Ectodermal cell (in vitro differentiated cells): Measurements from ENCODE around the gene ATG5.

ENCODE experiments used
- H3K27ac ChIP-seq: 2 replicates; pipeline ENCODE4 v1.7.0; 2013; ENCODE audit warnings: mild to moderate bottlenecking, low read depth, low read length; ENCODE audit not compliant: insufficient read depth, poor library complexity, severe bottlenecking
- H3K27me3 ChIP-seq: 2 replicates; pipeline ENCODE4 v1.7.0; 2013; ENCODE audit warnings: mild to moderate bottlenecking, low read length; ENCODE audit not compliant: insufficient read depth, control insufficient read depth, poor library complexity, severe bottlenecking
- H3K36me3 ChIP-seq: one replicate; pipeline ENCODE4 v1.7.0; 2013; ENCODE audit warnings: low read length; ENCODE audit not compliant: control insufficient read depth, insufficient read depth
- H3K4me1 ChIP-seq: one replicate; pipeline ENCODE4 v1.7.0; 2013; ENCODE audit warnings: low read length; ENCODE audit not compliant: control insufficient read depth, insufficient read depth
- H3K4me3 ChIP-seq: 2 replicates; pipeline ENCODE4 v1.7.0; 2013; ENCODE audit warnings: low read depth, low read length, control low read depth; ENCODE audit not compliant: insufficient read depth
- H3K9me3 ChIP-seq: 2 replicates; pipeline ENCODE4 v1.7.0; 2013; ENCODE audit warnings: mild to moderate bottlenecking, low read length, moderate library complexity; ENCODE audit not compliant: control insufficient read depth
- whole genome bisulfite sequencing, 2 experiments: methylation state at CpG; one replicate each; pipeline ENCODE4 v1.1.7; 2013; ENCODE audit warnings: missing lambda C conversion rate in 2 of 2; 5-methylcytosine and 5-hydroxymethylcytosine counted together

Gene ATG5

GRCh38 chr6:106135911-106136571 lies 189.5 kb downstream of the ATG5 start:
- Histone ChIP-seq H3K9me3 (no peaks in the 10 kb centered on the region), H3K4me3 (no peak overlapping the region), H3K27me3 (no peaks in the 10 kb centered on the region), H3K27ac (no peak overlapping the region), H3K4me1 (no peaks in the 10 kb centered on the region), H3K36me3 (no peaks in the 10 kb centered on the region)
- 92 to 94% methylated on average over 16 of the region's 16 CpGs for WGBS, 2 experiments

DNA sequence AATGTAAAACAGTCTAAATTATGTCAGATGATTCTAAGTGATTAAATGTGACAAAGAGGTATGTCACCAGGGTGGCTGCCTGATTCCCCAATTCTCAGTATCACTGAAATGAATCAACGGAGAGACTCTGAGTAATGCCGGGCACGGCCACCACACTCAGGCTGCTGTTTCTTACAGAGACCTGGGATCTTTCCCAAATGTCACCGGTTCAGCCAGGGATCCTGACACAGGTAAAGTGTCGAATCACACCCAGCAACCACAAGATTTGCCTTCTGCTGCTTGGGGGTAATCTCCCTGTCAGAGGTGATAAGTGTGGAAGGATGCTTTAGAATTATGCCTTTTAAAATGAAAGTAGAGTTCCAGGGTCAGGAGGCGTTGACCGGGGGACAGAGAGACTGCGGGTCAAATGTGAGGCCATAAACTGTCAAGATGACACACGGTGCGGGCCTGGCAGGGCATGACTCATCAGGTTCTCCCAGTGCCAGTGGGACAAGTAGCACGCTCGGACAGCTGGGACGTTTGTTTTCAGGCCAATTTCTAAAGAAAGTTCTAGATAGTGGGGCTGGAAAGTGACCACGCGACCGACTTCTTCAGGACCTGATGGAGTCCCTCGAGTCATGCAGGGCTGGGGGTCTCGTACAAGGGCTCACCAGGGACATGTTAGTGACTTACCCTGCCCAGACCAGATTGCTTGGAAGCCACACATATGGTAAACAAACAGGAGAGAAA lies 190.5 kb downstream of the ATG5 start:
- Histone ChIP-seq H3K27ac (no peak overlapping the region), H3K36me3 (no peaks in the 10 kb centered on the region), H3K27me3 (no peaks in the 10 kb centered on the region), H3K4me1 (no peaks in the 10 kb centered on the region), H3K4me3 (no peak overlapping the region), H3K9me3 (no peaks in the 10 kb centered on the region)
- WGBS, 2 experiments, result 92 to 94% methylated on average over 18 of the region's 18 CpGs
